ENCODE data around the gene AKAP13.
A peak's percentile ranks its signal among the peaks of the same experiment; 100 is the strongest.
"Not testable (repeated sequence)": the region's sequence is repeated elsewhere in the genome, so short reads cannot be mapped to it uniquely, and the experiment has no call there.

The AKAP13 gene

GRCh38 chr15:85525755-85526154, 145.4 kb downstream of the AKAP13 start:
- no peaks in the 10 kb centered on the region for H3K9me3 Mint-ChIP-seq
- DNase-seq = no peak
- H3K27me3 Mint-ChIP-seq (ENCODE audit: low read depth, poor library complexity) = no peaks in the 10 kb centered on the region
- peaks cover 58% of the 10 kb centered on the region for H3K4me1 Mint-ChIP-seq
- H3K4me3 Mint-ChIP-seq = no peak overlapping the region
- H3K36me3 Mint-ChIP-seq (ENCODE audit: low read depth) = peaks cover 53% of the 10 kb centered on the region
- peak overlapping the region; percentile 63 for H3K27ac Mint-ChIP-seq
- no peak for TF ChIP-seq CTCF (IDR thresholded peaks at IDR 0.05)

- TF ChIP-seq CTCF (IDR thresholded peaks at IDR 0.05) = no peak
- DNase-seq = no peak
- Mint-ChIP-seq H3K4me1 (peaks cover 75% of the 10 kb centered on the region), H3K4me3 (peak overlapping the region; percentile 1), H3K36me3 (ENCODE audit: low read depth) (peaks cover 48% of the 10 kb centered on the region), H3K27ac (peak overlapping the region; percentile 70), H3K27me3 (ENCODE audit: low read depth, poor library complexity) (no peaks in the 10 kb centered on the region), H3K9me3 (no peaks in the 10 kb centered on the region)
Measured at GRCh38 chr15:85527895-85528294, 147.5 kb downstream of the AKAP13 start.

GRCh38 chr15:85530079-85530478, 149.7 kb downstream of the AKAP13 start:
- peaks cover 89% of the 10 kb centered on the region for H3K4me1 Mint-ChIP-seq

GRCh38 chr15:85531083-85531482, 150.7 kb downstream of the AKAP13 start:
- Mint-ChIP-seq H3K36me3 (ENCODE audit: low read depth) (peaks cover 48% of the 10 kb centered on the region), H3K4me3 (peak overlapping the region; percentile 19), H3K9me3 (no peaks in the 10 kb centered on the region), H3K27ac (peak overlapping the region; percentile 71), H3K4me1 (peaks cover 80% of the 10 kb centered on the region), H3K27me3 (ENCODE audit: low read depth, poor library complexity) (no peaks in the 10 kb centered on the region)
- no peak for DNase-seq
- no peak for TF ChIP-seq CTCF (IDR thresholded peaks at IDR 0.05)

More at GRCh38 chr15:85530079-85530478, 149.7 kb downstream of the AKAP13 start:
- Mint-ChIP-seq H3K27me3 (ENCODE audit: low read depth, poor library complexity) (no peaks in the 10 kb centered on the region), H3K27ac (peak overlapping the region; percentile 97), H3K9me3 (no peaks in the 10 kb centered on the region), H3K36me3 (ENCODE audit: low read depth) (peaks cover 50% of the 10 kb centered on the region), H3K4me3 (peak overlapping the region; percentile 54)
- no peak for TF ChIP-seq CTCF (IDR thresholded peaks at IDR 0.05)
- DNase-seq = no peak

- Mint-ChIP-seq H3K27me3 (ENCODE audit: low read depth, poor library complexity) (no peaks in the 10 kb centered on the region), H3K4me1 (peaks cover 77% of the 10 kb centered on the region), H3K4me3 (no peak overlapping the region), H3K36me3 (ENCODE audit: low read depth) (peaks cover 48% of the 10 kb centered on the region), H3K9me3 (no peaks in the 10 kb centered on the region), H3K27ac (peak overlapping the region; percentile 47)
- TF ChIP-seq CTCF (IDR thresholded peaks at IDR 0.05) = no peak
- no peak for DNase-seq
Measured at GRCh38 chr15:85532689-85533088, 152.3 kb downstream of the AKAP13 start.

- H3K4me3 Mint-ChIP-seq = no peak overlapping the region
- H3K36me3 Mint-ChIP-seq (ENCODE audit: low read depth) = peaks cover 56% of the 10 kb centered on the region
- no peak for TF ChIP-seq CTCF (IDR thresholded peaks at IDR 0.05)
- H3K27me3 Mint-ChIP-seq (ENCODE audit: low read depth, poor library complexity) = no peaks in the 10 kb centered on the region
- peaks cover 69% of the 10 kb centered on the region for H3K4me1 Mint-ChIP-seq
- H3K9me3 Mint-ChIP-seq = no peaks in the 10 kb centered on the region
- H3K27ac Mint-ChIP-seq = peak overlapping the region; percentile 89
- no peak for DNase-seq
Measured at GRCh38 chr15:85534031-85534430, 153.6 kb downstream of the AKAP13 start.

- peaks cover 59% of the 10 kb centered on the region for H3K36me3 Mint-ChIP-seq (ENCODE audit: low read depth)
- not testable (repeated sequence) for DNase-seq; H3K4me3 Mint-ChIP-seq; H3K9me3 Mint-ChIP-seq; H3K27me3 Mint-ChIP-seq (ENCODE audit: low read depth, poor library complexity)
- H3K4me1 Mint-ChIP-seq = peaks cover 70% of the 10 kb centered on the region
- H3K27ac Mint-ChIP-seq = peak overlapping the region; percentile 21
Measured at GRCh38 chr15:85535533-85536330, 155.3 kb downstream of the AKAP13 start.

Data from nephron progenitor cell (in vitro differentiated cells).